Renal cortex interstitium (tissue), 11 donors: Measurements from ENCODE around the gene ADGRD1. TPM values are rescaled to one million over a fixed set of nuclear protein-coding genes. Genes with fewer than 3 reads are reported as not detected.
"Not testable (repeated sequence)": the region's sequence is repeated elsewhere in the genome, so short reads cannot be mapped to it uniquely, and the experiment has no call there.

Experiments
- DNase-seq, 11 donors: peaks; one replicate each; pipeline ENCODE4 v3.0.0-alpha.2; 2013; ENCODE audit warnings: low read depth in 9 of 11, low spot score in 4 of 11; ENCODE audit errors: extremely low read depth in 1 of 11
- polyA plus RNA-seq, 3 donors: library from polyadenylated mRNA; unstranded; fragments of 120-200 nt; gene quantifications; one replicate each; pipeline ENCODE4 v1.2.1, GENCODE V29; 2013; ENCODE audit not compliant: insufficient read length in 3 of 3

Gene ADGRD1
- polyA plus RNA-seq, 3 donors, result 12.8 to 15.0 (median 14.3) TPM

GRCh38 chr12:131071950-131072349 lies 118.2 kb downstream of the ADGRD1 start:
- not testable (repeated sequence) for DNase-seq

GRCh38 chr12:131072451-131073230 lies 118.9 kb downstream of the ADGRD1 start:
- no peak for DNase-seq

- peak in 10 of 11 donors; percentile 29 to 67 (median 46) for DNase-seq
These were observed 120.7 kb downstream of the ADGRD1 start for GRCh38 chr12:131074221-131075083.

- DNase-seq, result no peak
These were observed 121.5 kb downstream of the ADGRD1 start for GRCh38 chr12:131075194-131075593.

- no peak for DNase-seq
These were observed 121.9 kb downstream of the ADGRD1 start for GRCh38 chr12:131075611-131076010.

GRCh38 chr12:131076296-131076695 lies 122.6 kb downstream of the ADGRD1 start:
- DNase-seq, result no peak

GRCh38 chr12:131076791-131077747 lies 123.4 kb downstream of the ADGRD1 start:
- no peak for DNase-seq

- no peak for DNase-seq
These were observed 124.3 kb downstream of the ADGRD1 start for GRCh38 chr12:131077931-131078391.

- no peak for DNase-seq
These were observed 128.8 kb downstream of the ADGRD1 start for GRCh38 chr12:131082290-131083194.

GRCh38 chr12:131084341-131085011 lies 130.8 kb downstream of the ADGRD1 start:
- DNase-seq, result no peak

- DNase-seq, result no peak
These were observed 131.6 kb downstream of the ADGRD1 start for GRCh38 chr12:131085125-131085815.

- DNase-seq, result no peak
These were observed 132.3 kb downstream of the ADGRD1 start for GRCh38 chr12:131085816-131086591.

- no peak for DNase-seq
These were observed 133.7 kb downstream of the ADGRD1 start for GRCh38 chr12:131087302-131087818.

GRCh38 chr12:131087991-131088700 lies 134.4 kb downstream of the ADGRD1 start:
- no peak for DNase-seq
